ENCODE measurements around the gene GSG1L2.

DNA sequence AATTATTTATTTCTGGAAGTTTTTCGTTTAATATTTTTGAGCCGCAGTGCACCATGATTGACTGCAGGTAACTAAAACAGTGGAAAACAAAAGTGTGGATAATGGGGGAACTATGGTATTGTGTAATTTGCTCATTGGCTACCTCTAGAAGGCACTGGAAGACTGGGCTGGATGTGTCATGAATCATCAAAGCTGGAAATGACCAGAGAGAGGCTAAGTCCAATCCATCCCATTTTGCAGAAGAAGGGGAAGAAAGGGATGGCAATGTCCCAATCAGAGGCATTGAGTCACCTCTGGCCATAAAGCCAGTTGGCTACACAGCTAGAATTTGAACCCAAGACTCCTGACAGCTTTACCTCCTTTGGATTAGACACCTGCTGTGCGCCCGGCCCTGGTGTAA lies 33.2 kb upstream of the GSG1L2 start:
- no peak for TF ChIP-seq EZH2 (IDR thresholded peaks at IDR 0.05; ENCODE audit: low read length)
- TF ChIP-seq, protein P1, sequence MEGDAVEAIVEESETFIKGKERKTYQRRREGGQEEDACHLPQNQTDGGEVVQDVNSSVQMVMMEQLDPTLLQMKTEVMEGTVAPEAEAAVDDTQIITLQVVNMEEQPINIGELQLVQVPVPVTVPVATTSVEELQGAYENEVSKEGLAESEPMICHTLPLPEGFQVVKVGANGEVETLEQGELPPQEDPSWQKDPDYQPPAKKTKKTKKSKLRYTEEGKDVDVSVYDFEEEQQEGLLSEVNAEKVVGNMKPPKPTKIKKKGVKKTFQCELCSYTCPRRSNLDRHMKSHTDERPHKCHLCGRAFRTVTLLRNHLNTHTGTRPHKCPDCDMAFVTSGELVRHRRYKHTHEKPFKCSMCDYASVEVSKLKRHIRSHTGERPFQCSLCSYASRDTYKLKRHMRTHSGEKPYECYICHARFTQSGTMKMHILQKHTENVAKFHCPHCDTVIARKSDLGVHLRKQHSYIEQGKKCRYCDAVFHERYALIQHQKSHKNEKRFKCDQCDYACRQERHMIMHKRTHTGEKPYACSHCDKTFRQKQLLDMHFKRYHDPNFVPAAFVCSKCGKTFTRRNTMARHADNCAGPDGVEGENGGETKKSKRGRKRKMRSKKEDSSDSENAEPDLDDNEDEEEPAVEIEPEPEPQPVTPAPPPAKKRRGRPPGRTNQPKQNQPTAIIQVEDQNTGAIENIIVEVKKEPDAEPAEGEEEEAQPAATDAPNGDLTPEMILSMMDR (optimal IDR thresholded peaks at IDR 0.05 in 1 of 3, IDR thresholded peaks at IDR 0.05 in 1 of 3, conservative IDR thresholded peaks at IDR 0.05 in 1 of 3; ENCODE audit: extremely low read depth in 1 of 3, insufficient read depth in 2 of 3, low read length in 3 of 3): no peak

Measured in keratinocyte (primary cell).